Esophagus squamous epithelium (tissue), 4 donors: ENCODE data around the gene PSMB4.

Source experiments
- CTCF ChIP-seq, 6 experiments: fragments of 450-650 bp in 4 of 6; fragments of 200-600 bp in 2 of 6; sonication (generic) in 2 of 6; IDR thresholded peaks; one replicate each; pipeline ENCODE4 v1.5.1; 2016 to 2019; ENCODE audit warnings: antibody characterized with exemption in 6 of 6, mild to moderate bottlenecking in 4 of 6, moderate library complexity in 4 of 6
- POLR2A ChIP-seq, 4 donors: fragments of 450-650 bp; IDR thresholded peaks; one replicate each; pipeline ENCODE4 v1.6.1; 2017; ENCODE audit warnings: antibody characterized with exemption in 4 of 4, mild to moderate bottlenecking in 4 of 4, moderate library complexity in 3 of 4

DNA sequence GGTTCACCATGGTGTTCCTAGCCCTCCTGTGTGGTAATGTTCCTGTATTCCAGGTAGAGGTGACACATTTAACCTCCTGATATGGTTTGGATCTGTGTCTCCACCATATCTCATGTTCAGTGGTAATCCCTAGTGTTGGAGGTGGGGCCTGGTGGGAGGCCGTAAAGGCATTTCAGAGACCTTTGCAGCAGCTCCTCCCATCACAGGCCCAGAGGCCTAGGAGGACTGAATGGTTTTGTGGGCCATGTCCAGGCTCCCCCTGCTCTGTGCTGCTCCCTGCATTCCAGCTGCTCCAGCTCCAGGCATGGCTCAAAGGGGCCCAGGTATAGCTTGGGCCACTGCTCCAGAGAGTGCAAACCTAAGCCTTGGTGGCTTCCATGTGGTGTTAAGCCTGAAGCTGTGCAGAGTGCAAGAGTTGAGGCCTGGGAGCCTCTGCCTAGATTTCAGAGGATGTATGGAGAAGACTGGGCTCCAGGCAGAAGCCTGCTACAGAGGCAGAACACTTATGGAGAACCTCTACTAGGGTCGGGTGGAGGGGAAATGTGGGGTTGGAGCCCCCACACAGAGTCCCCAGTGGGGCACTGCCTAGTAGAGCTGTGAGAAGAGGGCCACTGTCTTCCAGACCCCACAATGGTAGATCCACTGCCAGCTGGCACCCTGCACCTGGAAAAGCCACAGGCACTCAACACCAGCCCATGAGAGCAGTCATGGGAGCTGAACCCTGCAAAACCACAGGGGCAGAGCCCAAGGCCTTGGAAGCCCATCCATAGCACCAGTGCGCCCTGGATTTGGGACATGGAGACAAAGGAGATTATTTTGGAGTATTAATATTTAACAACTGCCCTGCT is 36.8 kb upstream of the PSMB4 start:
- TF ChIP-seq CTCF (IDR thresholded peaks at IDR 0.05) (no peak), POLR2A (IDR thresholded peaks at IDR 0.05) (no peak)
